Chondrocyte (in vitro differentiated cells): ENCODE measurements around the gene KIF12. TPM values are rescaled to one million over a fixed set of nuclear protein-coding genes. Genes with fewer than 3 reads are reported as not detected.
A peak's percentile ranks its signal among the peaks of the same experiment; 100 is the strongest.

ENCODE experiments used
- DNase-seq: peaks from one replicate; pipeline ENCODE4 v3.0.0; 2021; ENCODE audit warnings: mixed read lengths, low spot score
- H3K27ac Mint-ChIP-seq: one replicate; pipeline ENCODE4 v1.8.0; 2021; ENCODE audit warnings: mild to moderate bottlenecking, moderate library complexity, mixed read lengths; ENCODE audit not compliant: unreplicated experiment
- H3K27me3 Mint-ChIP-seq: 2 replicates; pipeline ENCODE4 v1.8.0; 2021; ENCODE audit warnings: low read depth, mixed read lengths
- H3K36me3 Mint-ChIP-seq: 2 replicates; pipeline ENCODE4 v1.8.0; 2021; ENCODE audit warnings: low read depth, mixed read lengths
- H3K4me1 Mint-ChIP-seq: 2 replicates; pipeline ENCODE4 v1.8.0; 2021; ENCODE audit warnings: low read depth, mild to moderate bottlenecking, mixed read lengths
- H3K4me3 Mint-ChIP-seq: one replicate; pipeline ENCODE4 v1.8.0; 2021; ENCODE audit warnings: mild to moderate bottlenecking, moderate library complexity, mixed read lengths; ENCODE audit not compliant: unreplicated experiment
- H3K9me3 Mint-ChIP-seq: 2 replicates; pipeline ENCODE4 v1.8.0; 2021; ENCODE audit warnings: low read depth, mixed read lengths
- long read RNA-seq: library from polyadenylated mRNA; stranded (forward); transcript quantifications from one replicate; pipeline ENCODE4 v2.0.0, GENCODE V29; 2021
- total RNA-seq: library from RNA; stranded (reverse); gene quantifications from 3 replicates; pipeline ENCODE4 v1.2.1, GENCODE V29; 2021
- TF ChIP-seq, protein P1 (sequence below): fragments of 200-600 bp; sonication (generic); IDR thresholded peaks from 2 replicates; pipeline ENCODE4 v1.5.0; 2021; ENCODE audit warnings: antibody characterized with exemption, mild to moderate bottlenecking, moderate library complexity

Gene KIF12
- total RNA-seq, result 0.39 to 1.4 TPM (median 0.70 TPM) in 3 replicates
- long read RNA-seq, result 0 reads

DNA sequence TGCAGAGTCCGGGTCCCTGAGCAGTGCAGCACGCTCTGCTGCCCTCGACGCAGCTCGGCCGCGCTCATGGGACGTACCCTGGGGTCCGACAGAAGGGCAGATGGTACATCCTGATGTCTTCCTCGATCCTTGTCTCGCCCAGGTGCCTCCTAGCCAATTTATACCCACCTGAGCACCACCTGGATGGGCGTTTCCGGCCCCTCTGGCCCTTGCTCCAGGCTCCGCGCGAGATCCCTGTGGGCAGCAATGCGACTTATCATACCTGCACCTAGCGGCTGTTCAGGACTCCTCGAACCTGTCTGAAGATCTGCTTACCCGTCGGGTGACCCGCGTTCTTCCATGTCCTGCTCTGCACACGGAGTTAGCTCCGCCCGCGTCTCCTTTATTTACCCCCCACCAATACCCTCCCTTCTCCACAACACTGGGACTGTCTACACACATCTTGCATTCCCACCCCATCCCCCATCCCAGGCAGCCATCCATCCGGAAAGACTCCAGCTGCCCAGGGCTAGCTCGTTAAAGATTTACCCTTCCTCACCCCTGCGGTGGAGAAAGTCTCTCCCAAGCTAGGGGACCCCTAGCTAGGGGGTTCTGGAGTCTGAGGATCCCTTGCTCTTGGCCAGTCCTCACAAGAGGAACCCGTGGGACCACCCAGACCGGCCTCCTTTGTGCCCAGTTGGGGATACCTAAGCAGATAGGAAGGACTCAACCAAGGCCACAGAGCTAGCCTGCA is at the start of gene KIF12:
KIF12 (minus strand) TSS at position 357 of the 733 bp plus-strand sequence; CDS start at position 341, 16 bp downstream.
- peaks cover 7% of the 10 kb centered on the region for H3K36me3 Mint-ChIP-seq
- H3K27me3 Mint-ChIP-seq, result peaks cover 11% of the 10 kb centered on the region
- peak within 1 kb of the TSS; percentile 56 for H3K4me3 Mint-ChIP-seq
- peaks cover 5% of the 10 kb centered on the region for H3K4me1 Mint-ChIP-seq
- peaks cover 12% of the 10 kb centered on the region for H3K9me3 Mint-ChIP-seq
- TF ChIP-seq, protein P1, sequence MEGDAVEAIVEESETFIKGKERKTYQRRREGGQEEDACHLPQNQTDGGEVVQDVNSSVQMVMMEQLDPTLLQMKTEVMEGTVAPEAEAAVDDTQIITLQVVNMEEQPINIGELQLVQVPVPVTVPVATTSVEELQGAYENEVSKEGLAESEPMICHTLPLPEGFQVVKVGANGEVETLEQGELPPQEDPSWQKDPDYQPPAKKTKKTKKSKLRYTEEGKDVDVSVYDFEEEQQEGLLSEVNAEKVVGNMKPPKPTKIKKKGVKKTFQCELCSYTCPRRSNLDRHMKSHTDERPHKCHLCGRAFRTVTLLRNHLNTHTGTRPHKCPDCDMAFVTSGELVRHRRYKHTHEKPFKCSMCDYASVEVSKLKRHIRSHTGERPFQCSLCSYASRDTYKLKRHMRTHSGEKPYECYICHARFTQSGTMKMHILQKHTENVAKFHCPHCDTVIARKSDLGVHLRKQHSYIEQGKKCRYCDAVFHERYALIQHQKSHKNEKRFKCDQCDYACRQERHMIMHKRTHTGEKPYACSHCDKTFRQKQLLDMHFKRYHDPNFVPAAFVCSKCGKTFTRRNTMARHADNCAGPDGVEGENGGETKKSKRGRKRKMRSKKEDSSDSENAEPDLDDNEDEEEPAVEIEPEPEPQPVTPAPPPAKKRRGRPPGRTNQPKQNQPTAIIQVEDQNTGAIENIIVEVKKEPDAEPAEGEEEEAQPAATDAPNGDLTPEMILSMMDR, result no peak
- H3K27ac Mint-ChIP-seq, result no peak within 1 kb of the TSS
- no peak for DNase-seq

DNA sequence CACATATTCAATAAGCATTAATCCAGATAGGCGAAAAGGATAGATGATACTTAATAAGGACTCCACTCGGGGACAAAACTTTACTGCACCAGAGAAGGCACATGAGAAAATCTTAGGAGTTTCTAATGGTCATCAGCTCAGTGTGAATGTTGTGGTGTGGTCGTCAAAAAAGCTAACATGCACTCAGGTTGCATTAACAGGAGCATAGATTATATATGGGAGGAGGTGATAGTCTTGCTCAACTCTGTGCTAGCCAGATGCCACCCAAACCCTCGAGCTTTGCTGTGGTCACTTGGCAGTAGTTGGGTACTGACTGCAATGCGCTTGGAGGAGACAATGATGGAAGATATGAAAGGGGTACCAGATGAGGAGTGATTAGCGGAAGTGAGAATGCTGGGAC is 47.6 kb upstream of the KIF12 start:
- Mint-ChIP-seq H3K4me3 (no peak overlapping the region), H3K27ac (no peak overlapping the region), H3K27me3 (peaks cover 13% of the 10 kb centered on the region), H3K9me3 (no peaks in the 10 kb centered on the region), H3K4me1 (peaks cover 4% of the 10 kb centered on the region), H3K36me3 (peaks cover 2% of the 10 kb centered on the region)
- TF ChIP-seq, protein P1, result no peak
- no peak for DNase-seq

DNA sequence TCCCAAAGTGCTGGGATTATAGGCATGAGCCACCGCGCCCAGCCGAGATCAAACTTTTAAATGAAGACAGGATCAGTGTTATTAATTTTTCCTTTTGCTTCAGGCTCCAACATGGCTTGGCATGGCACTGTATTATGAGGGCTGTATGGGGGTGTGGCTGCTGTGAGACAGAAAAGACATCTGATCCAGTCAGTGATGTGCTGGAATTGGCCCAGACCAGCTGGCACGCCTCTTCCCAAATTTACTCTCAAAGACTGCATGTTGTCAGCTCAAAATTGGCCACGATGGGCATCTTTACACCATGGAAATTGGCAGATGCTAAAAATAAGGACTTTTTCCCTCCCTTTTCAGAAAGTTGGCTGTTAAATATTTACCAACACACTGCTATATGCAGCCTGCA is 44.1 kb upstream of the KIF12 start:
- TF ChIP-seq, protein P1, result no peak
- Mint-ChIP-seq H3K36me3 (peaks cover 2% of the 10 kb centered on the region), H3K4me3 (no peak overlapping the region), H3K27ac (no peak overlapping the region), H3K4me1 (peaks cover 6% of the 10 kb centered on the region), H3K27me3 (peaks cover 20% of the 10 kb centered on the region), H3K9me3 (no peaks in the 10 kb centered on the region)
- no peak for DNase-seq

DNA sequence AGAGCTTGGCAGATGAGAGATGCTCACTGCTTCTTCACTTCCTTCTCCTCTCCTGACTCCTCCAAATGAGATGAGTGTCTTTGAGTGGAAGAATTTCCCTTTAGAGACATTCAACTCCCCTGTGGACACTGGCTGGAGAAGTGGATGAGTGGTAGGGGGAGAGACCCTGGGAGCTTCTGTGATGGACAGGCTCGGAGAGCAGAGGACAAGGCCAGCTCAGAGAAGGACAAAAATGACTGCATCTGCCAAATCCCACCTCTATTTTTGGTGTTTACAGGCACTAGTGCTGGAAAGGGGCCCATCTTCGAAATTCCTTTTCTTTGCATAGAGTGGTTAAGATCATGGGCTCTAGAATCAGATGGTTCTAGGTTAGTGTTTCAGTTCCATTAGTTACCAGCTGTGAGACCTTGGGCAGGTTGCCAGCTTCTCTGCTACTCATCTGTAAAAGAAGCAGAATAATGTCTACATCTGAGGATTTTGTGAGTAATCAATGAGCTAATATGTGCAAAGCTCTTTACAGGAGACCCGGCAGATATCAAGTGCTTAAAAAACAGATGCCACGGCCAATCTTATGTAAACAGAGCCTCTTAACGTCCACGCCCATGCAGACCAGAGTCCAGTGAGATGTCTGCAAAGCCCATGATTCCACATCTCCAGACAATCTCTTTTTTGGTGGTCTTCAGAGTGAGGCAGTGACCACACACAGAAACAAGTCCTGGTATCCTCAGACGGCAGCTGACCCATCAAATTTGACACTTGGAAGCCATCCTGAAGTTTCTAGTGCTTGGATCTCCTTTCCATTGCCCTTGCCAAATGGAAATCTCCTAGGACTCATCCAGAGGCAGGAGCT is 42.7 kb upstream of the KIF12 start:
- peaks cover 22% of the 10 kb centered on the region for H3K27me3 Mint-ChIP-seq
- no peak overlapping the region for H3K4me3 Mint-ChIP-seq
- peaks cover 2% of the 10 kb centered on the region for H3K9me3 Mint-ChIP-seq
- H3K27ac Mint-ChIP-seq, result no peak overlapping the region
- H3K4me1 Mint-ChIP-seq, result peaks cover 6% of the 10 kb centered on the region
- no peak for DNase-seq
- H3K36me3 Mint-ChIP-seq, result peaks cover 1% of the 10 kb centered on the region
- TF ChIP-seq, protein P1, result no peak

- Mint-ChIP-seq H3K27me3 (peaks cover 20% of the 10 kb centered on the region), H3K9me3 (peaks cover 2% of the 10 kb centered on the region), H3K36me3 (no peaks in the 10 kb centered on the region), H3K4me1 (peaks cover 6% of the 10 kb centered on the region), H3K4me3 (no peak overlapping the region), H3K27ac (no peak overlapping the region)
- DNase-seq, result no peak
- TF ChIP-seq, protein P1, result no peak
These were observed 41.8 kb upstream of the KIF12 start for GRCh38 chr9:114140850-114141249.
